ENCODE measurements around the gene NPEPPS. TPM values are rescaled to one million over a fixed set of nuclear protein-coding genes. Genes with fewer than 3 reads are reported as not detected.
A peak's percentile ranks its signal among the peaks of the same experiment; 100 is the strongest.

NPEPPS gene
- total and polyA plus RNA-seq, 12 donors: 37.9 to 187 (median 97.2) TPM

GRCh38 chr17:47611372-47612350, 80.8 kb downstream of the NPEPPS start:
- H3K27ac ChIP-seq: no peak overlapping the region
- TF ChIP-seq CTCF (IDR thresholded peaks at IDR 0.05) (no peak), POLR2A (IDR thresholded peaks at IDR 0.05) (no peak)
- intact Hi-C loops (cut with DNase I): loop anchor here in 1 of 2 donors (10.0 kb wide), 1 partner anchor 117 kb away; no protein-coding TSS in a partner anchor
- H3K36me3 ChIP-seq (replicated peaks in 1 of 2): peaks cover 0 to 57% of the 10 kb centered on the region in 2 donors
- H3K4me1 ChIP-seq (replicated peaks in 1 of 2): no peaks in the 10 kb centered on the region
- H3K4me3 ChIP-seq: no peak overlapping the region
- no peaks in the 10 kb centered on the region for H3K27me3 ChIP-seq
- no peaks in the 10 kb centered on the region for H3K9me3 ChIP-seq (replicated peaks in 1 of 3)
- WGBS, 4 donors: 90 to 92% (median 90%) methylated on average over 3 to 5 of the region's 5 CpGs
- no peak for DNase-seq

- no peaks in the 10 kb centered on the region for H3K27me3 ChIP-seq
- H3K36me3 ChIP-seq (replicated peaks in 1 of 2): peaks cover 0 to 81% of the 10 kb centered on the region in 2 donors
- intact Hi-C loops (cut with DNase I): loop anchor here in 1 of 2 donors (10.0 kb wide), 1 partner anchor 121 kb away; no protein-coding TSS in a partner anchor
- TF ChIP-seq POLR2A (IDR thresholded peaks at IDR 0.05): no peak
- peak; percentile 64 to 78 (median 72) for TF ChIP-seq CTCF (IDR thresholded peaks at IDR 0.05)
- H3K4me3 ChIP-seq: no peak overlapping the region
- no peak overlapping the region for H3K27ac ChIP-seq
- WGBS, 4 donors: 69 to 72% (median 71%) methylated on average over 7 to 8 of the region's 8 CpGs
- H3K4me1 ChIP-seq (replicated peaks in 1 of 2): no peaks in the 10 kb centered on the region
- no peaks in the 10 kb centered on the region for H3K9me3 ChIP-seq (replicated peaks in 1 of 3)
- no peak for DNase-seq
These were observed 85.0 kb downstream of the NPEPPS start for GRCh38 chr17:47615766-47616424.

- no peaks in the 10 kb centered on the region for H3K27me3 ChIP-seq
- peaks cover 0 to 66% of the 10 kb centered on the region in 2 donors for H3K36me3 ChIP-seq (replicated peaks in 1 of 2)
- no peak overlapping the region for H3K27ac ChIP-seq
- H3K9me3 ChIP-seq (replicated peaks in 1 of 3): no peaks in the 10 kb centered on the region
- H3K4me3 ChIP-seq: no peak overlapping the region
- intact Hi-C loops (cut with DNase I): loop anchor here in 1 of 2 donors (10.0 kb wide), 1 partner anchor 124 kb away; no protein-coding TSS in a partner anchor
- DNase-seq: no peak
- peaks cover 8 to 21% of the 10 kb centered on the region in 2 donors for H3K4me1 ChIP-seq (replicated peaks in 1 of 2)
- TF ChIP-seq CTCF (IDR thresholded peaks at IDR 0.05): peak in 2 of 6 experiments; percentile 2 to 16
- no peak for TF ChIP-seq POLR2A (IDR thresholded peaks at IDR 0.05)
- WGBS, 4 donors: 52 to 69% (median 63%) methylated on average over 4 of the region's 4 CpGs
These were observed 87.5 kb downstream of the NPEPPS start for GRCh38 chr17:47618410-47618809.
